Glutamatergic neuron (in vitro differentiated cells): ENCODE measurements around the gene NFIX. TPM values are rescaled to one million over a fixed set of nuclear protein-coding genes. Genes with fewer than 3 reads are reported as not detected.

Experiments used
- DNase-seq: peaks from one replicate; pipeline ENCODE4 v3.0.0; 2022
- H3K27ac Mint-ChIP-seq: one replicate; pipeline ENCODE4 v1.8.0; 2020; ENCODE audit warnings: mild to moderate bottlenecking, mixed read lengths, inconsistent platforms; ENCODE audit not compliant: unreplicated experiment
- H3K27me3 Mint-ChIP-seq: one replicate; pipeline ENCODE4 v1.8.0; 2020; ENCODE audit warnings: mild to moderate bottlenecking, moderate library complexity, mixed read lengths, inconsistent platforms; ENCODE audit not compliant: unreplicated experiment
- H3K36me3 Mint-ChIP-seq: one replicate; pipeline ENCODE4 v1.8.0; 2020; ENCODE audit warnings: mild to moderate bottlenecking, mixed read lengths, inconsistent platforms; ENCODE audit not compliant: unreplicated experiment
- H3K4me1 Mint-ChIP-seq: one replicate; pipeline ENCODE4 v1.8.0; 2020; ENCODE audit warnings: mild to moderate bottlenecking, low read depth, mixed read lengths, inconsistent platforms; ENCODE audit not compliant: unreplicated experiment
- H3K4me3 Mint-ChIP-seq: one replicate; pipeline ENCODE4 v1.8.0; 2020; ENCODE audit warnings: mild to moderate bottlenecking, mixed read lengths, inconsistent platforms; ENCODE audit not compliant: unreplicated experiment
- H3K9me3 Mint-ChIP-seq: one replicate; pipeline ENCODE4 v1.8.0; 2020; ENCODE audit warnings: mild to moderate bottlenecking, moderate library complexity, mixed read lengths, inconsistent platforms; ENCODE audit not compliant: unreplicated experiment
- CTCF ChIP-seq: fragments of 200-600 bp; sonication (generic); IDR thresholded peaks from one replicate; pipeline ENCODE4 v1.5.0; 2021; ENCODE audit not compliant: partially characterized antibody, unreplicated experiment
- total RNA-seq: library from RNA; stranded (reverse); fragmentation: NEBNext Ultra II Directional; extraction: Animal tissue kit (Norgen Biotek cat#: 25700); gene quantifications from one replicate; pipeline ENCODE4 v1.2.1, GENCODE V29; 2021; ENCODE audit not compliant: unreplicated experiment

Gene NFIX
- total RNA-seq, 1 donor from 2014 or later = 2.4 TPM

GRCh38 chr19:13032837-13033236, 37.6 kb downstream of the NFIX start:
- Mint-ChIP-seq H3K27ac (no peak overlapping the region), H3K27me3 (peaks cover 8% of the 10 kb centered on the region), H3K36me3 (no peaks in the 10 kb centered on the region), H3K4me3 (no peak overlapping the region), H3K4me1 (peaks cover 14% of the 10 kb centered on the region), H3K9me3 (peaks cover 9% of the 10 kb centered on the region)
- no peak for TF ChIP-seq CTCF
- no peak for DNase-seq

DNA sequence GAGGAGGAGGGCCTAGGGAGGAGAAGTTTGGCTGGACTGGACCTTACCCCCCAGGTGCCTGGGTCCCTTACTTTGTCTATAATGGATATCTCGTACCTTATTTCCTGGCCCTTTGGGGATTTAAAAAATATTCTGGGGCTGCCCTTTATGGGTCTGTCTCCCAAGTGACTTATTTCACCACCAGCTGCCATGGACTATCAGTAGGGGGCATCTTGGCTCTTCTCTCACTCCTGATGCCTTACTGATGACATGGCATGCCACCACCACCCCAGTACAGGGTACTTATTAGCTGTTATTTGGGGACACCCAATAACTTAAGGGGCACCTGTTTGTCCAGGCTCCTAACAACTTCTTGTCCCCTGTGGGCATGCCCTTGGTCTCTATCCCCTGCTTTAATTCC, 38.0 kb downstream of the NFIX start:
- H3K36me3 Mint-ChIP-seq = no peaks in the 10 kb centered on the region
- H3K4me3 Mint-ChIP-seq = no peak overlapping the region
- peaks cover 15% of the 10 kb centered on the region for H3K4me1 Mint-ChIP-seq
- H3K27me3 Mint-ChIP-seq = peaks cover 7% of the 10 kb centered on the region
- H3K27ac Mint-ChIP-seq = no peak overlapping the region
- peaks cover 9% of the 10 kb centered on the region for H3K9me3 Mint-ChIP-seq
- TF ChIP-seq CTCF = no peak
- DNase-seq = no peak

- Mint-ChIP-seq H3K36me3 (no peaks in the 10 kb centered on the region), H3K27me3 (peaks cover under 1% of the 10 kb centered on the region), H3K4me3 (no peak overlapping the region), H3K9me3 (peaks cover 4% of the 10 kb centered on the region), H3K27ac (no peak overlapping the region), H3K4me1 (peaks cover 15% of the 10 kb centered on the region)
- peak; percentile 73 for DNase-seq
- peak; percentile 68 for TF ChIP-seq CTCF
Measured at GRCh38 chr19:13033819-13034611, 38.7 kb downstream of the NFIX start.

DNA sequence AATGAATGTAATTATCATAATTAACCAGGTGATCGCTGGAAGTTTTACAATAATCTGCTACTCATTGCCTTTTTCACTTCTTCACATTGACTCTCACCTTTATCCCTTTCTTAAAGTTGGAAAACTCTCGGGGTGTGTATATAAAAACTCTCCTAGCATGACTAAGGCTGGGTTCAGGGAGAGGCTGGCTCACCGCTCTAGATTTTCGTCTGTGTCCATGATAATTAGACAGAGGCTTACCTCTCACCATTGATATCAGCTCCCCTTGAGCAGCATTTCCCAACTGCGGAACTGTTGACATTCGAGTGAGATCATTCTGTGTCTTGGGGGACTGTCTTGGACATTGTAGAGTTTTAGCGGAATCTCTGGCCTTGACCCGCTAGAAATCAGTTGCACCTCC, 39.4 kb downstream of the NFIX start:
- no peak for TF ChIP-seq CTCF
- Mint-ChIP-seq H3K27me3 (no peaks in the 10 kb centered on the region), H3K36me3 (no peaks in the 10 kb centered on the region), H3K4me1 (peaks cover 17% of the 10 kb centered on the region), H3K27ac (no peak overlapping the region), H3K4me3 (no peak overlapping the region), H3K9me3 (peaks cover 3% of the 10 kb centered on the region)
- no peak for DNase-seq

GRCh38 chr19:13035820-13036365, 40.6 kb downstream of the NFIX start:
- H3K9me3 Mint-ChIP-seq = peaks cover 3% of the 10 kb centered on the region
- no peak overlapping the region for H3K27ac Mint-ChIP-seq
- DNase-seq = no peak
- no peak for TF ChIP-seq CTCF
- no peaks in the 10 kb centered on the region for H3K27me3 Mint-ChIP-seq
- H3K4me1 Mint-ChIP-seq = peaks cover 21% of the 10 kb centered on the region
- no peak overlapping the region for H3K4me3 Mint-ChIP-seq
- H3K36me3 Mint-ChIP-seq = no peaks in the 10 kb centered on the region
